Endodermal cell (in vitro differentiated cells): Measurements from ENCODE around the gene KCNT1. TPM values are rescaled to one million over a fixed set of nuclear protein-coding genes. Genes with fewer than 3 reads are reported as not detected.
"Not testable (repeated sequence)": the region's sequence is repeated elsewhere in the genome, so short reads cannot be mapped to it uniquely, and the experiment has no call there.

ENCODE experiments used
- DNase-seq: peaks from one replicate; pipeline ENCODE4 v3.0.0-alpha.2; 2017
- H3K27ac ChIP-seq: 2 replicates; pipeline ENCODE4 v1.5.1; 2013; ENCODE audit warnings: mild to moderate bottlenecking, low read depth, low read length, moderate library complexity
- H3K27me3 ChIP-seq: 2 replicates; pipeline ENCODE4 v1.6.1; 2013; ENCODE audit warnings: mild to moderate bottlenecking, low read length, moderate library complexity; ENCODE audit not compliant: insufficient read depth, control insufficient read depth, poor library complexity, severe bottlenecking
- H3K36me3 ChIP-seq: 2 replicates; pipeline ENCODE4 v1.7.0; 2013; ENCODE audit warnings: mild to moderate bottlenecking, low read length, moderate library complexity; ENCODE audit not compliant: control insufficient read depth, insufficient read depth
- H3K4me1 ChIP-seq: one replicate; pipeline ENCODE4 v1.7.0; 2013; ENCODE audit warnings: low read length; ENCODE audit not compliant: control insufficient read depth, insufficient read depth
- H3K4me3 ChIP-seq: 2 replicates; pipeline ENCODE4 v1.5.1; 2013; ENCODE audit warnings: mild to moderate bottlenecking, low read length, moderate library complexity
- H3K9ac ChIP-seq: 2 replicates; pipeline ENCODE4 v1.6.1; 2013; ENCODE audit warnings: mild to moderate bottlenecking, low read length, moderate library complexity; ENCODE audit not compliant: poor library complexity, severe bottlenecking; ENCODE audit errors: extremely low read depth
- H3K9me3 ChIP-seq: 2 replicates; pipeline ENCODE4 v1.6.1; 2013; ENCODE audit warnings: mild to moderate bottlenecking, low read length, moderate library complexity; ENCODE audit not compliant: control insufficient read depth
- H3K27ac Mint-ChIP-seq: 2 replicates; pipeline ENCODE4 v1.8.0; 2020; ENCODE audit warnings: mixed read lengths
- H3K27me3 Mint-ChIP-seq: 2 replicates; pipeline ENCODE4 v1.8.0; 2021; ENCODE audit warnings: mild to moderate bottlenecking, mixed read lengths; ENCODE audit not compliant: insufficient read depth
- H3K36me3 Mint-ChIP-seq: 2 replicates; pipeline ENCODE4 v1.8.0; 2020; ENCODE audit warnings: low read depth, mixed read lengths
- H3K4me1 Mint-ChIP-seq: 2 replicates; pipeline ENCODE4 v1.8.0; 2020; ENCODE audit warnings: mixed read lengths
- H3K4me3 Mint-ChIP-seq: 2 replicates; pipeline ENCODE4 v1.8.0; 2020; ENCODE audit warnings: mild to moderate bottlenecking, moderate library complexity, mixed read lengths
- H3K9me3 Mint-ChIP-seq: 2 replicates; pipeline ENCODE4 v1.8.0; 2020; ENCODE audit warnings: mild to moderate bottlenecking, mixed read lengths
- WGBS, 2 experiments: methylation state at CpG; one replicate each; pipeline versions ENCODE4 v1.1.5 to v1.1.7; 2013; ENCODE audit warnings: missing lambda C conversion rate in 2 of 2, mixed read lengths in 1 of 2; ENCODE audit not compliant: insufficient coverage in 1 of 2, insufficient read length in 1 of 2; 5-methylcytosine and 5-hydroxymethylcytosine counted together
- total RNA-seq, 2 donors: library from RNA; stranded (reverse); fragmentation: NEBNext Ultra II Directional in 1 of 2; extraction: Animal tissue kit (Norgen Biotek cat#: 25700) in 1 of 2; gene quantifications; 2 replicates in 1 of 2; 3 replicates in 1 of 2; pipeline ENCODE4 v1.2.1, GENCODE V29; 2021
- TF ChIP-seq, protein P1 (sequence below): fragments of 200-600 bp; sonication (generic); conservative IDR thresholded peaks from 2 replicates; pipeline ENCODE4 v1.5.0; 2021; ENCODE audit warnings: antibody characterized with exemption, mild to moderate bottlenecking

Gene KCNT1
- total RNA-seq, 2 donors from 2014 or later = 0.15 TPM; not detected in 1

DNA sequence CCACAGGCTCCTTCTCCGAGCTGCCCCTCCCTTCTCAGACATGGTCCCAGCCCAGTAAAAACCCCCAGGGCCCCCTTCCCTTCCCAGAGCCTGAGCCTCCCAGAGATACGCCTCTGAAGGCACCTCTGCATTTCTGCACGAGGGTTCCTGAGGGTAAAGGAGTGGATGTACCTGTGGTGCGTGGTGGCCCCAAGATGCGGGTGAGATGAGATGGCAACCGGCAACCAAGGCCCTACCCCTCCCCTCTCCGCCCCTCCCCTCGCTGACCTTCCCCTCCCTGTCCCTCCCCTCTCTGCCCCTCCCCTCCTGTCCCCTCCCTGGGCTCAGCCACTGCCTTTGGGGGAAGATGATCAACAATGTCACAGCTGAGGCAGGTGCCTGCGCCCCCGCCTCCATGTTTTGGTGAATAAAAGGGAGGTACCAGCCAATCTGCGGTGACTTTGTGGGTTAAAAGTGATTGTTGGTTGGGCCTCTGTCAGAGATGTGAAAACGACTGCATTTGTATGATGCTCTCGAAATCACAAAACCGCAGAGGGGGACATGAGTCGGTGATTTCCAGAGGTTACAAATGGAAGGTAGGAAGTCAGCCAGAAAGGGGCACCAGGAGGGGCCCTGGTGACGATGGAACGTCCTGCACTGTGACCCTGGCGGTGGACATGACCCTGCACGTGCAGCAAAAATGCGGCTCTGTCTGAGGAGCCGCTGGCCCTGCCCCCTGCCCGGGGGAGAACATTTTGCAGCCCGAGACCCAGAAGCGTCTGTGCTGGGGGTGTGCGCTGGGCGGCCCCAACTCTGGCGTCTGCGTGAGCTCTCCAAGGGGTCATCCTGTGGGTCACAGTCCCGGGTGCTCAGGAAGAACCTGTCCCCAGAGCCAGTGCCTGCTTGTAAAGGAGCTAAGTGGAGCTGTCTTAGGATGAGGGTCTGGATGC, 35.2 kb upstream of the KCNT1 start:
- Histone ChIP-seq H3K36me3 (no peaks in the 10 kb centered on the region), H3K27ac (no peak overlapping the region), H3K9ac (no peak overlapping the region), H3K27me3 (no peaks in the 10 kb centered on the region), H3K4me3 (no peak overlapping the region), H3K4me1 (no peaks in the 10 kb centered on the region), H3K9me3 (no peaks in the 10 kb centered on the region)
- H3K36me3 Mint-ChIP-seq = no peaks in the 10 kb centered on the region
- H3K4me1 Mint-ChIP-seq = peaks cover 6% of the 10 kb centered on the region
- H3K9me3 Mint-ChIP-seq = peaks cover 13% of the 10 kb centered on the region
- H3K27ac Mint-ChIP-seq = no peak overlapping the region
- DNase-seq = no peak
- TF ChIP-seq, protein P1, sequence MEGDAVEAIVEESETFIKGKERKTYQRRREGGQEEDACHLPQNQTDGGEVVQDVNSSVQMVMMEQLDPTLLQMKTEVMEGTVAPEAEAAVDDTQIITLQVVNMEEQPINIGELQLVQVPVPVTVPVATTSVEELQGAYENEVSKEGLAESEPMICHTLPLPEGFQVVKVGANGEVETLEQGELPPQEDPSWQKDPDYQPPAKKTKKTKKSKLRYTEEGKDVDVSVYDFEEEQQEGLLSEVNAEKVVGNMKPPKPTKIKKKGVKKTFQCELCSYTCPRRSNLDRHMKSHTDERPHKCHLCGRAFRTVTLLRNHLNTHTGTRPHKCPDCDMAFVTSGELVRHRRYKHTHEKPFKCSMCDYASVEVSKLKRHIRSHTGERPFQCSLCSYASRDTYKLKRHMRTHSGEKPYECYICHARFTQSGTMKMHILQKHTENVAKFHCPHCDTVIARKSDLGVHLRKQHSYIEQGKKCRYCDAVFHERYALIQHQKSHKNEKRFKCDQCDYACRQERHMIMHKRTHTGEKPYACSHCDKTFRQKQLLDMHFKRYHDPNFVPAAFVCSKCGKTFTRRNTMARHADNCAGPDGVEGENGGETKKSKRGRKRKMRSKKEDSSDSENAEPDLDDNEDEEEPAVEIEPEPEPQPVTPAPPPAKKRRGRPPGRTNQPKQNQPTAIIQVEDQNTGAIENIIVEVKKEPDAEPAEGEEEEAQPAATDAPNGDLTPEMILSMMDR = no peak
- H3K27me3 Mint-ChIP-seq = no peaks in the 10 kb centered on the region
- H3K4me3 Mint-ChIP-seq = no peak overlapping the region
- 89 to 91% methylated on average over 13 to 29 of the region's 29 CpGs for WGBS, 2 experiments

DNA sequence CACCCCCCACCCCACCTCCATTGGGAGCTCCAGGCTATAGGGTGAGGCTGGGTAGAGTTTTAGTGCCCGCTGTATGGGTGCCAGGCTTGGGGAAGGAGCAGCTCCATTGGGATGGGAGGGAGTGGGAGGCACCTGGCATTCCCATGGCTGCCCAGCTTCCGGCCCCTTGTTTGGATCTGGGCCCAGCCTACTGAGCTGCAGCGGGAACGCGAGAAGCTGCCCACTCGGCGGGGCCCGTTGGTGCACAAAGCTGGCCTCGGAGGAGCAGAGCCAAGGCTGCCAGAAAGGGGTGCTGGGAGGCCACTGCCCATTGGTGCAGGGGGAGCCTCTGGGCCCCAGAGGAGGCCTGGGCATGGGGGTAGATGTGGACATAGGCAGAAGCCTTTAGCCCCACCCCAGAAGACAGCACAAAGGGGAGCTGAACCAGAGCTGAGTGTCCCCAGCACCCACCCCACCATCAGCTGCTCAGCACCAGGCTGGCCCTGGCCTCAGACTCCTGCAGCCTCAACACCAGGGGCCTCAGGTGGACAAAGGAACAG, 34.5 kb upstream of the KCNT1 start:
- H3K27me3 Mint-ChIP-seq = no peaks in the 10 kb centered on the region
- TF ChIP-seq, protein P1 = no peak
- H3K4me3 Mint-ChIP-seq = no peak overlapping the region
- no peak overlapping the region for H3K27ac ChIP-seq
- H3K4me1 ChIP-seq = no peaks in the 10 kb centered on the region
- H3K9me3 Mint-ChIP-seq = peaks cover 13% of the 10 kb centered on the region
- H3K27ac Mint-ChIP-seq = no peak overlapping the region
- H3K9ac ChIP-seq = no peak overlapping the region
- H3K4me1 Mint-ChIP-seq = no peaks in the 10 kb centered on the region
- no peaks in the 10 kb centered on the region for H3K36me3 Mint-ChIP-seq
- no peak overlapping the region for H3K4me3 ChIP-seq
- no peaks in the 10 kb centered on the region for H3K9me3 ChIP-seq
- H3K36me3 ChIP-seq = no peaks in the 10 kb centered on the region
- DNase-seq = no peak
- H3K27me3 ChIP-seq = no peaks in the 10 kb centered on the region
- WGBS, 2 experiments = 93 to 94% methylated on average over 9 of the region's 9 CpGs

DNA sequence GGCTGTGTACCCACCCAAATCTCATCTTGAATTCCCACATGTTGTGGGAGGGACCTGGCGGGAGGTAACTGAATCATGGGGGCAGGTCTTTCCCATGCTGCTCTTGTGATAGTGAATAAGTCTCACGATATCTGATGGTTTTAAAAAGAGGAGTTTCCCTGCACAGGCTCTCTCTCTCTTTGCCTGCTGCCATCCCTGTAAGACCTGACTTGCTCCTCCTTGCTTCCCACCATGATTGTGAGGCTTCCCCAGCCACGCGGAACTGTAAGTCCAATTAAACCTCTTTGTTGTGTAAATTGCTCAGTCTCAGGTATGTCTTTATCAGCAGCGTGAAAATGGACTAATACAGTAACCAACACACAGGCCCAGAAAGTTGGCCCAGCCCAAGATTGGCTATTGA, 33.0 kb upstream of the KCNT1 start:
- H3K27me3 ChIP-seq, H3K4me3 ChIP-seq, H3K27ac Mint-ChIP-seq, H3K27me3 Mint-ChIP-seq, DNase-seq, H3K36me3 ChIP-seq, H3K9ac ChIP-seq, H3K36me3 Mint-ChIP-seq, H3K4me3 Mint-ChIP-seq, H3K4me1 ChIP-seq, H3K9me3 ChIP-seq, H3K4me1 Mint-ChIP-seq, H3K27ac ChIP-seq: not testable (repeated sequence)
- 91 to 100% methylated on average over 4 to 5 of the region's 5 CpGs for WGBS, 2 experiments
- H3K9me3 Mint-ChIP-seq = peaks cover 13% of the 10 kb centered on the region
